DND-41 (cell line): ENCODE results near the gene TCERG1L.

Source experiments
- CTCF ChIP-seq: IDR thresholded peaks from 2 replicates; pipeline ENCODE4 v1.5.1; 2012; ENCODE audit warnings: borderline replicate concordance, low read length, moderate library complexity, mild to moderate bottlenecking; ENCODE audit not compliant: poor library complexity, severe bottlenecking; ENCODE audit errors: extremely low read depth
- EZH2 ChIP-seq: IDR thresholded peaks from 3 replicates; pipeline ENCODE4 v1.6.1; 2012; ENCODE audit warnings: borderline replicate concordance, low read depth, mild to moderate bottlenecking, moderate library complexity, low read length, inconsistent platforms; ENCODE audit not compliant: severe bottlenecking

GRCh38 chr10:131166486-131166885 lies 145.0 kb downstream of the TCERG1L start:
- TF ChIP-seq CTCF = no peak
- no peak for TF ChIP-seq EZH2
